HTERT RPE-1 (cell line): ENCODE results near the gene KMT2A.
"Not testable (repeated sequence)": the region's sequence is repeated elsewhere in the genome, so short reads cannot be mapped to it uniquely, and the experiment has no call there.

Experiments used
- in situ Hi-C: fragments of 300-500 bp; cut with MboI; formaldehyde crosslinking; loops from 4 replicates; pipeline ENCODE4 v1.14.3; 2020; ENCODE audit warnings: low sequenced_read_pairs

Gene KMT2A

DNA sequence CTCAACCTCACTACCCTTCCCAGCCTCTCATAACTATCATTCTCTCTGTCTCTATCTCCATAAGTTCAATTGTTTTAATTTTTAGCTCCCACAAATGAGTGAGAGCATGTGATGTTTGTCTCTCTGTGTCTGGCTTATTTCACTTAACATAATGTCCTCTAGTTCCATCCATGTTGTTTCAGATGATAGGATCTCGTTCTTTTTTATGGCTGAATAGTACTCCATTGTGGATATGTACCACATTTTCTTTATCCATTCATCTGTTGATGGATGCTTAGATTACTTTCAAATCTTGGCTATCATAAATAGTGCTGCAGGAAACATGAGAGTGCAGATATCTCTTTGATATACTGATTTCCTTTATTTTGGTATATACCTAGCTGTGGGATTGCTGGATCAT lies 44.9 kb downstream of the KMT2A start:
- in situ Hi-C loops, result not testable (repeated sequence)

DNA sequence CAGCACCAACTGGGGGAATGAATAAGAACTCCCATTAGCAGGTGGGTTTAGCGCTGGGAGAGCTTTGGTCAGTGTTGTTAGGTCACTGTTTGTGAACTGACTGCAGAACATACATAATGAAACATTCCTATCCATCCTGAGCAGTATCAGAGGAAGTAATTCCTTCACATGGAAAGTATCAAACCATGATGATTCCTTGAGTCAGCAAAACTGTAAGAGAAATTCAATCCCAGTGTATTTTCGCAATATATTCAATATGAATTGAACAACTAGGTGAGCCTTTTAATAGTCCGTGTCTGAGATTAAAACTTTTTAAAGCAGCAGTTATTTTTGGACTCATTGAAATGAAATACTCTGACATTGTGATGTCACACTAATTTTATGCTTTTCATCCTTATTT lies 48.1 kb downstream of the KMT2A start:
- in situ Hi-C loops, result no loop called here

DNA sequence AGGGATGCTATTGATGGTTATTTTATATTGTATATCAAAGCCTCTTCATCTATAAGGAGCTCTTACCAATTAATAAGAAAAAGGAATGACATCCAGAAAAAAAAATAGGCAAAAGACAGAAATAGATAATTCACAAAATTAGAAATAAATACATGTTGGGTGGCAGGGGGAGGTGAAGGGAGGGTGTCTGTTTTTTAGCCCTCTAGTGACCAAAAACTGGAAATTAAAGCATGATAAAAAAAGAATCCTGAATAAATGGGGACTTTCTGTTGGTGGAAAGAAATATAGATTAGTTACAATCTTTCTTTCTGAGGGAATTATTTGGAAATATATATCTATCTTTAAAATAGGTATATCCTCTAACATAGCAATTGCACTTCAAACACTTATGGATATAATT lies 49.0 kb downstream of the KMT2A start:
- in situ Hi-C loops, result no loop called here

DNA sequence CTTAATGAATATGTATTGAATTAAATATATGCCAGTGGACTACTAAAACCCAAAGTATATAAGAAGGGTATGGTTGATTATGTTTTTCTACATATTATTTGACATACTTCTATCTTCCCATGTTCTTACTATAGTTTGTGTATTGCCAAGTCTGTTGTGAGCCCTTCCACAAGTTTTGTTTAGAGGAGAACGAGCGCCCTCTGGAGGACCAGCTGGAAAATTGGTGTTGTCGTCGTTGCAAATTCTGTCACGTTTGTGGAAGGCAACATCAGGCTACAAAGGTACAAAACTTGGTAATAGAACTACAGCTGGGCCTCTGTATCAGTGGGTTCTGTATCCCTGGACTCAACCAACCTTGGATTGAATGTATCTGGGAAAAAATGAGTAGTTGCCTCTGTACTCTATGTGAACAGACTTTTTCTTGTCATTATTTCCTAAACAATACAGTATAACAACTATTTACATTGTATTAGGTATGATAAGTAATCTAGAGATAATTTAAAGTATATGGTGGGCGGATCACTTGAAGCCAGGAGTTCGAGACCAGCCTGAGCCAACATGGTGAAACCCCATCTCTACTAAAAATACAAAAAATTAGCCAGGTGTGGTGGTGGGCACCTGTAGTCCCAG lies 52.3 kb downstream of the KMT2A start:
- in situ Hi-C loops, result no loop called here

DNA sequence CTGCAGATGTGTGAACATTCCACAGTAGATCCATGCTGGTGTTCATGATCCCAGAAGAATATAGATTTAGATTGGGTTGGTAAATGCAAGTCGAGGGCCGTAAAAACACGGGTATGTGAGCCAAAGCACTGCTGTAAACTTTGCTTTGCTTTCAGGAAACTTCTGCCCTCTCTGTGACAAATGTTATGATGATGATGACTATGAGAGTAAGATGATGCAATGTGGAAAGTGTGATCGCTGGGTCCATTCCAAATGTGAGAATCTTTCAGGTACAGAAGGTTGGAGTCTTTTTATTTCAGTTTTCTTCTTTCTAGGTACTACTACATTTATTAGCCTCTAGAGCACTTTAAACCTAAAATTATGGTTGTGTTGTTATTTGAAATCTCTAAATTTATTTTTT lies 54.7 kb downstream of the KMT2A start:
- in situ Hi-C loops, result no loop called here

DNA sequence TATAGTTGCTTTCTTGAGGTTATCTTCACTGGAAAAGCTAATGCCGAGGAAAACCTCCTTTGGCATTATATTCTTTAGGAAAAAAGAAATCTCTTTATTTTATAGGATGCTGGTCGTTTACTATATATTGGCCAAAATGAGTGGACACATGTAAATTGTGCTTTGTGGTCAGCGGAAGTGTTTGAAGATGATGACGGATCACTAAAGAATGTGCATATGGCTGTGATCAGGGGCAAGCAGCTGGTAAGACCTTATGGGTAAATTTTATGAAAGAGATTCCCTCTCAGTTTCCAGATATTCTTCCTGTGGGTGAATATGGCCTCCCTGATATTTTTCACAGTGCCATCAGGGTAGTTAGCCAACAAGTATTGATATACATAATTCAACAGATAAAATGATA lies 61.5 kb downstream of the KMT2A start:
- in situ Hi-C loops, result no loop called here

DNA sequence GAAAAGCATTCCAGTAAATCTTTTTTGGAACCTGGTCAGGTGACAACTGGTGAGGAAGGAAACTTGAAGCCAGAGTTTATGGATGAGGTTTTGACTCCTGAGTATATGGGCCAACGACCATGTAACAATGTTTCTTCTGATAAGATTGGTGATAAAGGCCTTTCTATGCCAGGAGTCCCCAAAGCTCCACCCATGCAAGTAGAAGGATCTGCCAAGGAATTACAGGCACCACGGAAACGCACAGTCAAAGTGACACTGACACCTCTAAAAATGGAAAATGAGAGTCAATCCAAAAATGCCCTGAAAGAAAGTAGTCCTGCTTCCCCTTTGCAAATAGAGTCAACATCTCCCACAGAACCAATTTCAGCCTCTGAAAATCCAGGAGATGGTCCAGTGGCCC lies 66.9 kb downstream of the KMT2A start:
- in situ Hi-C loops, result no loop called here

DNA sequence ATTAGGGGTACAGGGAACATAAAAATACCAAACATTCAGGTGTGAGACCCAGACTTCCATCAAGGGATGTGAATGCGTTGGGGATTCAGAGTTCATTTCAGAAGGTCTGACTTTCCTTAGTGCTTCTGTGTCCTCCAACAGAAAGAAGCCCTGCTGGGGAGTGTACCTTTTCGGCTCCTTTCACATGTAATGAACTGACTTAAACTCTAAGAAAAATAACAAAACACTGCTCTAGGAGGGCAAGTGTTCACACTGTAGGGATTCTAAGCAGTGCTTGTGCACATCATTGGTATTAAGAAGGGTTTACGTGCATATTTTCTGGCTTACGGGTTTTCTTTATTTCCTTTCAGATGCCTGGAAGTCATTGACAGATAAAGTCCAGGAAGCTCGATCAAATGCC lies 75.3 kb downstream of the KMT2A start:
- in situ Hi-C loops, result no loop called here

DNA sequence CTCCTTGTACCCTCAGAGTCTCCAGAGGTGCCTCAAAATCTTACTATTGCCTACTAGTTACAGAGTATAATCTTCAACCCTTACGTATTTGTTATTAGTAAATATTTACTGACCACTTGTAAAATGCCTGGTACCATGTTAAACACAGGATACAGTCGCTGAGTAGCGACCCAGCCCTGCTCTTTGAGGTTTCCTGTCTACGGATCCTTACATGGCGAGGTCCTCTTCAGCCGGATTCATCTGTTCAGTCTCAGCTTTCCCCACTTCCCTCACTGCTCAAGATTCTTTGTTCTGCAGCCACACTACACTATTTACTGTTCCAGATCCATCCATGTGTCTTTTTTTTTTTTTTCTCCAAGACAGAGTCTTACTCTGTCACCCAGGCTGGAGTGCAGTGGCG lies 77.8 kb downstream of the KMT2A start:
- in situ Hi-C loops, result no loop called here

DNA sequence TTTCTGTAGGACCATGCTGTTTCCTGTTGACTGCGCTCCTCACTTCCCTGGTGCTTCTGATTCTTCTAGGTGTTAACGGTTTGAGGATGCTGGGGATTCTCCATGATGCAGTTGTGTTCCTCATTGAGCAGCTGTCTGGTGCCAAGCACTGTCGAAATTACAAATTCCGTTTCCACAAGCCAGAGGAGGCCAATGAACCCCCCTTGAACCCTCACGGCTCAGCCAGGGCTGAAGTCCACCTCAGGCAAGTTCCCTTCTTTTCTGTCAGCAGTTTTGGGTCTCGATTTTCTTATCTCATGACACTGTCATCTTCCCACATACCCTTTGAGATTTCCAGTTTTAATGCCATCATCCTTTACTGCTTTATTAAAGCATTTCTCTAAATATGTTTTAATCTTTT lies 83.3 kb downstream of the KMT2A start:
- in situ Hi-C loops, result no loop called here

DNA sequence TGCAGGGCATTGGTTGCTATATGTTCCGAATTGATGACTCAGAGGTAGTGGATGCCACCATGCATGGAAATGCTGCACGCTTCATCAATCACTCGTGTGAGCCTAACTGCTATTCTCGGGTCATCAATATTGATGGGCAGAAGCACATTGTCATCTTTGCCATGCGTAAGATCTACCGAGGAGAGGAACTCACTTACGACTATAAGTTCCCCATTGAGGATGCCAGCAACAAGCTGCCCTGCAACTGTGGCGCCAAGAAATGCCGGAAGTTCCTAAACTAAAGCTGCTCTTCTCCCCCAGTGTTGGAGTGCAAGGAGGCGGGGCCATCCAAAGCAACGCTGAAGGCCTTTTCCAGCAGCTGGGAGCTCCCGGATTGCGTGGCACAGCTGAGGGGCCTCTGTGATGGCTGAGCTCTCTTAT lies 85.6 kb downstream of the KMT2A start:
- in situ Hi-C loops, result no loop called here

DNA sequence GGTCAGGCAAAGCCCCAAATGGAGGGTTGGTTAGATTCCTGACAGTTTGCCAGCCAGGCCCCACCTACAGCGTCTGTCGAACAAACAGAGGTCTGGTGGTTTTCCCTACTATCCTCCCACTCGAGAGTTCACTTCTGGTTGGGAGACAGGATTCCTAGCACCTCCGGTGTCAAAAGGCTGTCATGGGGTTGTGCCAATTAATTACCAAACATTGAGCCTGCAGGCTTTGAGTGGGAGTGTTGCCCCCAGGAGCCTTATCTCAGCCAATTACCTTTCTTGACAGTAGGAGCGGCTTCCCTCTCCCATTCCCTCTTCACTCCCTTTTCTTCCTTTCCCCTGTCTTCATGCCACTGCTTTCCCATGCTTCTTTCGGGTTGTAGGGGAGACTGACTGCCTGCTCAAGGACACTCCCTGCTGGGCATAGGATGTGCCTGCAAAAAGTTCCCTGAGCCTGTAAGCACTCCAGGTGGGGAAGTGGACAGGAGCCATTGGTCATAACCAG lies 86.3 kb downstream of the KMT2A start:
- in situ Hi-C loops, result no loop called here

DNA sequence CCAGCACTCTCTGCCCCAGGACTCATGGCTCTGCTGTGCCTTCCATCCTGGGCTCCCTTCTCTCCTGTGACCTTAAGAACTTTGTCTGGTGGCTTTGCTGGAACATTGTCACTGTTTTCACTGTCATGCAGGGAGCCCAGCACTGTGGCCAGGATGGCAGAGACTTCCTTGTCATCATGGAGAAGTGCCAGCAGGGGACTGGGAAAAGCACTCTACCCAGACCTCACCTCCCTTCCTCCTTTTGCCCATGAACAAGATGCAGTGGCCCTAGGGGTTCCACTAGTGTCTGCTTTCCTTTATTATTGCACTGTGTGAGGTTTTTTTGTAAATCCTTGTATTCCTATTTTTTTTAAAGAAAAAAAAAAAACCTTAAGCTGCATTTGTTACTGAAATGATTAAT lies 88.1 kb downstream of the KMT2A start:
- in situ Hi-C loops, result no loop called here

DNA sequence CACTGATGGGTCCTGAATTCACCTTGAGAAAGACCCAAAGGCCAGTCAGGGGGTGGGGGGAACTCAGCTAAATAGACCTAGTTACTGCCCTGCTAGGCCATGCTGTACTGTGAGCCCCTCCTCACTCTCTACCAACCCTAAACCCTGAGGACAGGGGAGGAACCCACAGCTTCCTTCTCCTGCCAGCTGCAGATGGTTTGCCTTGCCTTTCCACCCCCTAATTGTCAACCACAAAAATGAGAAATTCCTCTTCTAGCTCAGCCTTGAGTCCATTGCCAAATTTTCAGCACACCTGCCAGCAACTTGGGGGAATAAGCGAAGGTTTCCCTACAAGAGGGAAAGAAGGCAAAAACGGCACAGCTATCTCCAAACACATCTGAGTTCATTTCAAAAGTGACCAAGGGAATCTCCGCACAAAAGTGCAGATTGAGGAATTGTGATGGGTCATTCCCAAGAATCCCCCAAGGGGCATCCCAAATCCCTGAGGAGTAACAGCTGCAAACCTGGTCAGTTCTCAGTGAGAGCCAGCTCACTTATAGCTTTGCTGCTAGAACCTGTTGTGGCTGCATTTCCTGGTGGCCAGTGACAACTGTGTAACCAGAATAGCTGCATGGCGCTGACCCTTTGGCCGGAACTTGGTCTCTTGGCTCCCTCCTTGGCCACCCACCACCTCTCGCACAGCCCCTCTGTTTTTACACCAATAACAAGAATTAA lies 88.6 kb downstream of the KMT2A start:
- in situ Hi-C loops, result no loop called here

DNA sequence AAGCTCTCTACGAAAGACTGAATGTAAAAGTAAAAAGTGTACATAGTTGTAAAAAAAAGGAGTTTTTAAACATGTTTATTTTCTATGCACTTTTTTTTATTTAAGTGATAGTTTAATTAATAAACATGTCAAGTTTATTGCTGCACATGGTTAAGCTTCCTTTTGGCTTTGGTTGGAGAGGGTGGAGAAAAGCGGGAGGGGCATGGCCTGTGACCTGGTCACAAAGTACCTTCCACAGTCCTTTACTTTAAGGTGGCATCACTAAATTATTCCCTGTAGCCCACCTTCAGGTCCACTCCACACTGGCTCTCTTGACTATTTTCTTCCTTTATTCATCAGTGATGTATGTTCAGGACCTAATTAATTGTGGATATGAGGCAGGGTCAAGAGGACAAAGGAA lies 90.4 kb downstream of the KMT2A start:
- in situ Hi-C loops, result no loop called here

DNA sequence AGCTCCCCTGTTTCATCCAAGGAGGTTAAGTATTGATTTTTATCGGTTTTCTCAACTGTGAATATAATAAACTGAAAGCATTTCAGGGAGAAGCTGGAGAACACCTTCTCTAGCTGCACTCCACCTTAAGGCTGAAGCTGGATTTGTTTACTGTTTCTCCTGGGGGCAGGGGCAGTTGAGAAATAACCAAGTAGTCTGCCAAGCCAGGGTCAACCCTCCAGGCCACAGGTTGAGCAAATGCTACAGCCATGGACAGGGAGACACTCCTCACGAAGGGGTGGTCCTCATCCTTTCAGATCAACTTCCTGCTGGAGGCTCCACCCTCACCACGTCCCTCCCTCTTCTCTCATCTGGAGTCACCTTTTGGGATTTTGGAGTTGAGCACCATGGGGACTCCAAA lies 90.8 kb downstream of the KMT2A start, which contains the start of gene TTC36:
Gene TTC36, plus strand, starts transcription at position 366 of the 400 bp plus-strand sequence. Its CDS starts 21 bp downstream, at position 387.
- in situ Hi-C loops, result no loop called here

DNA sequence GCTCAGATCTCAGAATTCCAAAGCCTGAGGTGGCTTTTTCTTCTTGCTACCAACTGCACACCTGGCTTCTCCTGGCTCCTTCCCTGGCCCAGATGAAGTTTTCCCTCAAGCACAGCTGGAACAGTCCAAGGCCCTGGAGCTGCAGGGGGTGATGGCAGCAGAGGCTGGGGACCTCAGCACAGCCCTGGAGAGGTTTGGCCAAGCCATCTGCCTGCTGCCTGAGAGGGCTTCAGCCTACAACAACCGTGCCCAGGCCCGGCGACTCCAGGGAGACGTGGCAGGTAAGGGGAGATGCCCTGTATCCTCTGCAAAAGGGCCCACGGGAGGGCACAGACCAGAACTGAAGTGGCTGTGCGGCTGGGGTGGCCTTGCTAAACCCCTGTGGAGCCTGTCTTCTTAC lies 92.2 kb downstream of the KMT2A start:
- in situ Hi-C loops, result no loop called here

DNA sequence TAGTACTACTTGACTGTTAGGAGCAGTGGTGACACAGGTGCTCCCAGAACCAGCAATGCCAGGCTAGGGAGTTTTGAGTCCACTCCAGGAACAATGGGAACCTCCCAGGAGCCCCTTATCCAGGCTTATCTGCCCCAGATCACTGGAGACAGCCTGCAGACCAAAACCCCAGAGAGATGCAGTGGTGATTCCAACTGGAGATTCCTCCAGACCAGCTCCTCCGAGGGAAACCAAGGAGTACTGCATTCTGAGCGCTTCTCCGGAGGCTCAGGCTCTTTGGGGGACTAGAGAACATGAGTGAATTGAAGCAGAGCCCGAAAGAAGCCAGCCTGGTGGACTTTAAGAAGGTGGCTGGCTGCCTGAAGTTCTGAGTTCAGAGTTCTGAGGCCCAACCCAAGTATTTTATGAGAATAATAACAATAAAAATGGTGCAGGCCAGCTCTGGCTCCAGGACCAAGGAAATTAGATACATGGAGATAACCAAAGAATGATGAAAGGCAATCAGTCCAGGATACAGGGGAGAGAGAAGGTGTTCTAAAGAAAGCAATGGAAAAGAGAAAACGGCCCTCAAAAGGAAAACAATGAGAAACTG lies 93.4 kb downstream of the KMT2A start:
- in situ Hi-C loops, result no loop called here

DNA sequence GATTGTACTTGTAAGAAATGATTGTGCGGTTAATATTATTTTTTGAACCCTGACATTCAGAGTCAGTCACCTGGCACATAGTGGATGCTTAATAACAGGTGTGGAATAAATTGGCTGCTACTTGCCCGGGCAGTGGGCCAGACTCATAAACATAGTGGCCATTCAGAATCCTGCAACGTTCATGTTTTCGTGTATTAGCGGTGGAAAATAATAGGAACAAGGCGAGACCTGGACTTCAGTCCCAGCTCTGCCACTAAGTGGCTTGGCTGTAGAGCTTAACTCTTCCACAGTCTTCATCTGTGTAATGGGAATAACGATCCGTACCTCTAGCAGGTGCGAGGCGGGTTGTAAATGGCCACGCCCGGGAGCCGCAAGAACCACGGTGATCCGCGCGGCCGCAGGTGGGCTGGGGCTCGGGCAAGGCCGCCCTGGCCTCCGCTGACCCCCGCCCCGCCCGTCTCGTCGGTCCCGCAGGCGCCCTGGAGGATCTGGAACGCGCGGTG lies 93.9 kb downstream of the KMT2A start:
- in situ Hi-C loops, result no loop called here

DNA sequence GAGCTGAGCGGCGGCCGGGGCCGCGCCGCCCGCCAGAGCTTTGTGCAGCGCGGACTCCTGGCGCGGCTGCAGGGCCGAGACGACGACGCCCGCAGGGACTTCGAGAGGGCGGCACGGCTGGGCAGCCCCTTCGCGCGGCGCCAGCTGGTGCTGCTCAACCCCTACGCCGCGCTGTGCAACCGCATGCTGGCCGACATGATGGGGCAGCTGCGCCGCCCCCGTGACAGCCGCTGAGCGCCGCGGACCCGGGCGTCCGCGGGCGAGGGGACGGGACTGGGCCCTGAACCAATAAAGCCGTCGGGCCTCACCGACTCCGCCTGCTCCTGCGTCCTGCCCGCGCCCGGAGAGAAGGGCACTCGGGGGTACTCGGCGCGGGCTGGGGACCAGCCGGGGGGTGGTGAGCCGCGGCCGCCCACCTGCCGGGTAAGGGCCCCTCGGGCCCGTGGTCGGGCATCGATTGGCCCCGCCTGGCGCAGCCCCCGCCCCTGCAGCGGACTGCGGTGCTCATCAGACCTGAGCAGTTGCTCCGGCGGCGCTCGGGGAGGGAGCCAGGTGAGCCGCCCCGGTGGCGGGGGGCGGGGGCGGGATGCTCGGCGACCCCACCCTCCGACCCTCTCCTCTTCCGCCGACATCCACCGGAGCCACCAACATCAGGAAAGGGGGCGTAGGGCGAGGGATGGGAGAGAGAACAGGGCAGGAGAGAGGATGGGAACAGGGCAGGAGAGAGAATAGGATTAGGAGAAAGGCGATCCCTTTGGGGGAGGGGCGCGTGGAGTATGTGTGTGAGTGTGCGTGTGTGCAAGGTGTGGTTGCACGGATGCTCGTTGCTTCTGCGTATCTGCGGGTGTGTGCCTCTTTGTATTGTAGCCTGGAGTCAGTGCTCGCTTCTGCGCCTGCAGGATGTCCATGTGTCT lies 94.6 kb downstream of the KMT2A start, which contains the start of gene TMEM25:
Gene TMEM25, plus strand, starts transcription at position 510 of the 914 bp plus-strand sequence. CDS start 610 bp downstream, outside the sequence.
- in situ Hi-C loops, result no loop called here

DNA sequence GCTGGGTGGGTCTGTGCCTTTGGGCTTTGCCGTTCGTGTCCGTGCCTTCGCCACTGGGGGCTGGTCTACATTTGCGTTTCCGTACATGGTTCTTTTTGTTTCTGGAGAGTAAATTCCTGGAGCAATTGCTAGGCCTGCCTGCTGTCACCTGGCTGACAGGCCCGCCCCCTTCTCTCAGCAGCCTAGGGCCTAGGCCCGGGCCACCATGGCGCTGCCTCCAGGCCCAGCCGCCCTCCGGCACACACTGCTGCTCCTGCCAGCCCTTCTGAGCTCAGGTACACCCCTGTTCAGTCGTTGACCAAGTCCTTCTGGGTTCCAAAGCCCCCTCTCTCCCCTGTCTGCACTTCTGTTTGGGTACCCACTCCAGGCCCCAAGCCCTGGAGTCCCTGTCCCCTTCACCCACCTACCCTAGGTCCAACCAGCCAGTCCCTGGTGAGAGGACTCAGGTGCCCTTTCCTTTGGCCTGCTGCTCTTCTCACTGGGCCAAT lies 95.3 kb downstream of the KMT2A start:
- in situ Hi-C loops, result no loop called here
